Body of pancreas (tissue), 4 donors: ENCODE data around the gene RAB13. TPM values are rescaled to one million over a fixed set of nuclear protein-coding genes. Genes with fewer than 3 reads are reported as not detected.

Source experiments
- ATAC-seq: fragments of 150-250 bp; one replicate; pipeline ENCODE4 v1.9.1; 2016
- DNase-seq, 4 donors: peaks; one replicate each; pipeline ENCODE4 v3.0.0-alpha.2; 2019
- H3K27ac ChIP-seq, 4 donors: fragments of 200-600 bp; sonication (generic); 1 replicate in 3 of 4; 2 replicates in 1 of 4; pipeline versions ENCODE4 v1.5.1 to v1.6.1; 2016 to 2019; ENCODE audit warnings: mild to moderate bottlenecking in 1 of 4, mixed read lengths in 1 of 4, moderate library complexity in 1 of 4
- H3K27me3 ChIP-seq, 2 donors: fragments of 200-600 bp; sonication (generic); one replicate each; pipeline ENCODE4 v1.6.0; 2016; ENCODE audit warnings: mild to moderate bottlenecking in 1 of 2
- H3K36me3 ChIP-seq, 2 donors: fragments of 200-600 bp; sonication (generic); replicated peaks in 1 of 2; 2 replicates each; pipeline ENCODE4 v1.5.1; 2016; ENCODE audit warnings: low read depth in 2 of 2; ENCODE audit not compliant: insufficient read depth in 1 of 2
- H3K4me1 ChIP-seq: fragments of 200-600 bp; sonication (generic); one replicate; pipeline ENCODE4 v1.6.0; 2016
- H3K4me3 ChIP-seq, 2 donors: fragments of 200-600 bp; sonication (generic); 1 replicate in 1 of 2; 2 replicates in 1 of 2; pipeline ENCODE4 v1.5.1; 2016 to 2019
- H3K9me3 ChIP-seq, 3 donors: fragments of 200-600 bp; sonication (generic); 1 replicate in 2 of 3; 2 replicates in 1 of 3; pipeline ENCODE4 v1.5.1; 2016
- POLR2A ChIP-seq, 3 donors: fragments of 450-650 bp; IDR thresholded peaks; one replicate each; pipeline ENCODE4 v1.6.1; 2016; ENCODE audit warnings: antibody characterized with exemption in 3 of 3, mild to moderate bottlenecking in 2 of 3
- WGBS, 2 donors: methylation state at CpG; one replicate each; pipeline ENCODE4 v1.1.5; 2017; 5-methylcytosine and 5-hydroxymethylcytosine counted together
- intact Hi-C: fragments of 100-400 bp; cut with DNase I; formaldehyde crosslinking; loops from one replicate; pipeline ENCODE4 v1.15.1; 2023
- total RNA-seq, 2 donors: library from RNA; depleted of rRNA; stranded (reverse); fragments of >200 nt; gene quantifications; one replicate each; pipeline ENCODE4 v1.1.0, GENCODE V29; 2016
- TF ChIP-seq, protein P1 (sequence below), 7 experiments: fragments of 450-650 bp in 4 of 7; fragments of 200-600 bp in 3 of 7; sonication (generic) in 3 of 7; IDR thresholded peaks; one replicate each; pipeline ENCODE4 v1.5.1; 2016 to 2019; ENCODE audit warnings: antibody characterized with exemption in 7 of 7

The RAB13 gene
- total RNA-seq, 2 donors from 2014 or later = 16.2 to 29.6 TPM

- no peak for DNase-seq
- Histone ChIP-seq H3K4me3 (no peak overlapping the region), H3K36me3 (peaks cover 3 to 4% of the 10 kb centered on the region in 2 donors), H3K9me3 (no peaks in the 10 kb centered on the region), H3K27ac (no peak overlapping the region), H3K27me3 (no peaks in the 10 kb centered on the region), H3K4me1 (peaks cover 26% of the 10 kb centered on the region)
- intact Hi-C loops = loop anchor here (10.0 kb wide), 1 partner anchor 138 kb away; no protein-coding TSS in a partner anchor
- WGBS, 2 donors = 89 to 100% methylated on average over 3 to 11 of the region's 11 CpGs
- TF ChIP-seq, protein P1, sequence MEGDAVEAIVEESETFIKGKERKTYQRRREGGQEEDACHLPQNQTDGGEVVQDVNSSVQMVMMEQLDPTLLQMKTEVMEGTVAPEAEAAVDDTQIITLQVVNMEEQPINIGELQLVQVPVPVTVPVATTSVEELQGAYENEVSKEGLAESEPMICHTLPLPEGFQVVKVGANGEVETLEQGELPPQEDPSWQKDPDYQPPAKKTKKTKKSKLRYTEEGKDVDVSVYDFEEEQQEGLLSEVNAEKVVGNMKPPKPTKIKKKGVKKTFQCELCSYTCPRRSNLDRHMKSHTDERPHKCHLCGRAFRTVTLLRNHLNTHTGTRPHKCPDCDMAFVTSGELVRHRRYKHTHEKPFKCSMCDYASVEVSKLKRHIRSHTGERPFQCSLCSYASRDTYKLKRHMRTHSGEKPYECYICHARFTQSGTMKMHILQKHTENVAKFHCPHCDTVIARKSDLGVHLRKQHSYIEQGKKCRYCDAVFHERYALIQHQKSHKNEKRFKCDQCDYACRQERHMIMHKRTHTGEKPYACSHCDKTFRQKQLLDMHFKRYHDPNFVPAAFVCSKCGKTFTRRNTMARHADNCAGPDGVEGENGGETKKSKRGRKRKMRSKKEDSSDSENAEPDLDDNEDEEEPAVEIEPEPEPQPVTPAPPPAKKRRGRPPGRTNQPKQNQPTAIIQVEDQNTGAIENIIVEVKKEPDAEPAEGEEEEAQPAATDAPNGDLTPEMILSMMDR (IDR thresholded peaks at IDR 0.05) = no peak
- TF ChIP-seq POLR2A (IDR thresholded peaks at IDR 0.05) = no peak
- no peak for ATAC-seq
Observed at GRCh38 chr1:153942766-153943549, 43.2 kb downstream of the RAB13 start.

DNA sequence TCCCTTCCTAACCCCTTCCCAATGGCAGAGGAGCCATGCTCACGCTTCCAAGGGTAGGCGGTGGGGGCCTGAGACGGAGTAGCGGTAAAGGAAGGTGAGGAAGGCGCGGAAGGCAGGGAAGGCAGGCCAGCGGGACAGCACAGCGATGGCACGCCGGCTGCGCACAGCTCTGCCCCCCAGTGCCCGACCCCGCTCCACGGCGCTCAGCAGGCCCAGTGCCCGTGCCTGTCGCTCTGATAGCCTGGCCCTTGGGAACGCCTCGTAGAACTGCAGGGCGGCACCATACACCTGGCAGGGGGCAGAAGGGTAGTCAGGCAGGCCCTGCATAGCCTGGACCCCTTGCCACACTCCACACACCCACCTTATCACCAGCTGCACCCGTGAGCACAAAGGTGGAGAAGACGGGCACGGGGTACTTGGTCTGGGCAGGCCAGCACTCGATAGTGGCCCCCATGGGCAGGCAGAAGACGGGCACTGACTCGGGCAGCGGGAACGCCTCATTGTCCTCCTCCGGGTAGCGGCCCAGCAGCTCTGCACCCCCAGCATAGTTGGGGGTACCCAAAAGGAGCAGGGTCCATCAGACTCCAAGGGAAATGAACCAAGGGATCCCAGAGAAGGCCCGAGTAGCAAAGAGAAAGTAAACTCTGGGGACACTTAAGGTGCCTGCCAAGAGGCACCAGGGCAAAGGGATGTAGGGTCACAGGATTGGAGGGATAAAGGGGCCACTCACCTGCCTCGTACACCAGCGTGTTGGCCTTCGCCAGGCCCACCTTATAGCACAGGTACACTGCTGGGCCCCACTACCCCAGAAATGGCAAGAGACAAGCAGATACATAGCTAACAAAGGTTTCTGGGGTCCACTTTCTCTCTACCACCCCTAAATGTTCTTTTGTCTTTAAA is 44.1 kb downstream of the RAB13 start:
- WGBS, 2 donors = 93 to 95% methylated on average over 23 to 34 of the region's 34 CpGs
- H3K9me3 ChIP-seq = no peaks in the 10 kb centered on the region
- no peaks in the 10 kb centered on the region for H3K27me3 ChIP-seq
- no peak for TF ChIP-seq POLR2A (IDR thresholded peaks at IDR 0.05)
- TF ChIP-seq, protein P1 (IDR thresholded peaks at IDR 0.05) = no peak
- H3K27ac ChIP-seq = no peak overlapping the region
- peaks cover 26% of the 10 kb centered on the region for H3K4me1 ChIP-seq
- H3K4me3 ChIP-seq = no peak overlapping the region
- peaks cover 3 to 9% of the 10 kb centered on the region in 2 donors for H3K36me3 ChIP-seq
- intact Hi-C loops = loop anchor here (10.0 kb wide), 1 partner anchor 137 kb away; no protein-coding TSS in a partner anchor
- DNase-seq (no peak), ATAC-seq (no peak)

- DNase-seq (no peak), ATAC-seq (no peak)
- WGBS, 2 donors = 85 to 91% methylated on average over 6 to 7 of the region's 8 CpGs
- H3K9me3 ChIP-seq = no peaks in the 10 kb centered on the region
- H3K27me3 ChIP-seq = no peaks in the 10 kb centered on the region
- no peak overlapping the region for H3K4me3 ChIP-seq
- intact Hi-C loops = loop anchor here (10.0 kb wide), 1 partner anchor 136 kb away; no protein-coding TSS in a partner anchor
- no peak overlapping the region for H3K27ac ChIP-seq
- peaks cover 8 to 15% of the 10 kb centered on the region in 2 donors for H3K36me3 ChIP-seq
- TF ChIP-seq, protein P1 (IDR thresholded peaks at IDR 0.05) = no peak
- TF ChIP-seq POLR2A (IDR thresholded peaks at IDR 0.05) = no peak
- H3K4me1 ChIP-seq = peaks cover 20% of the 10 kb centered on the region
Observed at GRCh38 chr1:153940756-153941155, 45.4 kb downstream of the RAB13 start.

DNA sequence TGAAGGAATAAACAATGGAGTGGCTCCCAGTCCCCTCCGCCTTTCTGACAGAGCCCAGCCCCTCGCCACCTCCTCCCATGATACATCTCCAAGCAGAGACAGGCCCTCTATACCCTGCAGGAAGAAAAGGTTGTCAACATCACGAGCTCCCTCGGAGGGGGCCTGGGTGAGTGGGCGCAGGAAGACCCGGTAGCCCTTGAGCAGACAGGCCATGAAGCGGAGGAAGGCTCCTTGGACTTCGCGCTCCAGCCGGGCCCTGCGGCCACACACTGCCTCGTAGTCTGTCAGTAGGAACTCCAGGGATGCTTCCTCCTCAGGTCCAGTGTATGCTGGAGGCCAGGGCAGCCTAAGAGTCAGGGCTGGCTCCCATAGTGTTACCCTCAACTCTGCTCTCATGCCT is 46.7 kb downstream of the RAB13 start:
- DNase-seq (no peak), ATAC-seq (no peak)
- H3K36me3 ChIP-seq = peaks cover 8 to 15% of the 10 kb centered on the region in 2 donors
- intact Hi-C loops = no loop called here
- TF ChIP-seq POLR2A (IDR thresholded peaks at IDR 0.05) = no peak
- TF ChIP-seq, protein P1 (IDR thresholded peaks at IDR 0.05) = no peak
- peaks cover 8% of the 10 kb centered on the region for H3K4me1 ChIP-seq
- H3K27me3 ChIP-seq = no peaks in the 10 kb centered on the region
- 92 to 96% methylated on average over 7 to 12 of the region's 12 CpGs for WGBS, 2 donors
- H3K4me3 ChIP-seq = no peak overlapping the region
- H3K9me3 ChIP-seq = no peaks in the 10 kb centered on the region
- no peak overlapping the region for H3K27ac ChIP-seq
